ENCODE data around the gene LY6G6C. TPM values are rescaled to one million over a fixed set of nuclear protein-coding genes. Genes with fewer than 3 reads are reported as not detected.

The LY6G6C gene
- total and polyA plus RNA-seq, 2 of the 13 experiments (the other 11 are each of a cell fraction or from before 2014, with no cell fraction given), result 0.15 TPM; not detected in 1

GRCh38 chr6:31739639-31740396, 18.3 kb upstream of the LY6G6C start, which contains the start of gene MSH5 (continued):
- TF ChIP-seq RNF219 (CRISPR knock-in tag; IDR thresholded peaks at IDR 0.05), result no peak
- peak; percentile 96 for TF ChIP-seq PHF21A (CRISPR knock-in tag; IDR thresholded peaks at IDR 0.05)
- peak; percentile 88; the same call in 1 of the 2 replicates for TF ChIP-seq THAP9 (CRISPR knock-in tag; IDR thresholded peaks at IDR 0.05; ENCODE audit: borderline replicate concordance)
- no peak for TF ChIP-seq HNRNPK (IDR thresholded peaks at IDR 0.05; ENCODE audit: low read depth, low read length, poor library complexity, severe bottlenecking)
- peak; percentile 98; the same call in 1 of the 2 replicates for TF ChIP-seq PAX8 (CRISPR knock-in tag; IDR thresholded peaks at IDR 0.05; ENCODE audit: borderline replicate concordance)
- peak; percentile 52; the same call in 1 of the 2 replicates for TF ChIP-seq ZNF34 (CRISPR knock-in tag; IDR thresholded peaks at IDR 0.05; ENCODE audit: borderline replicate concordance)
- TF ChIP-seq NAIF1 (CRISPR knock-in tag; IDR thresholded peaks at IDR 0.05; ENCODE audit: borderline replicate concordance), result peak; percentile 92
- no peak for TF ChIP-seq STAG1 (CRISPR knock-in tag; IDR thresholded peaks at IDR 0.05)
- TF ChIP-seq EEA1 (CRISPR knock-in tag; IDR thresholded peaks at IDR 0.05; ENCODE audit: borderline replicate concordance), result peak; percentile 93; the same call in 1 of the 2 replicates
- peak; percentile 94; the same call in 1 of the 2 replicates for TF ChIP-seq PREB (CRISPR knock-in tag; IDR thresholded peaks at IDR 0.05)
- TF ChIP-seq ZNF207 (IDR thresholded peaks at IDR 0.05; ENCODE audit: borderline replicate concordance), result no peak
- TF ChIP-seq MAF1 (CRISPR knock-in tag; IDR thresholded peaks at IDR 0.05; ENCODE audit: borderline replicate concordance), result 0 out of 2 replicates have a peak, but pooled peaks have one; percentile 73
- TF ChIP-seq ZNF580 (CRISPR knock-in tag; IDR thresholded peaks at IDR 0.05; ENCODE audit: borderline replicate concordance, low read depth), result peak; percentile 70; the same call in 1 of the 2 replicates
- TF ChIP-seq ARNT (IDR thresholded peaks at IDR 0.05), result no peak
- peak; percentile 100 for TF ChIP-seq ZNF687 (CRISPR knock-in tag; IDR thresholded peaks at IDR 0.05)
- TF ChIP-seq FOXP1 (IDR thresholded peaks at IDR 0.05), result no peak
- TF ChIP-seq FOXP1 (CRISPR knock-in tag; IDR thresholded peaks at IDR 0.05), result no peak

Measured in HepG2 (cell line).